H1 (cell line): ENCODE results near the gene PRADC1.

Source experiments
- CHD1 ChIP-seq: IDR thresholded peaks from 2 replicates; pipeline ENCODE4 v1.6.1; 2012; ENCODE audit warnings: low read depth, low read length, improper control_type of control experiment
- CTCF ChIP-seq, 3 experiments: IDR thresholded peaks; 1 replicate in 2 of 3; 2 replicates in 1 of 3; pipeline versions ENCODE4 v1.5.1 to v1.6.1; 2011; ENCODE audit warnings: low read length in 3 of 3, mild to moderate bottlenecking in 3 of 3, inconsistent platforms in 2 of 3, low read depth in 1 of 3, moderate library complexity in 1 of 3; ENCODE audit not compliant: insufficient read depth in 1 of 3; ENCODE audit errors: control extremely low read depth in 1 of 3
- JUN ChIP-seq: IDR thresholded peaks from 2 replicates; pipeline ENCODE4 v1.6.1; 2011; ENCODE audit warnings: low read depth, mild to moderate bottlenecking, improper control_type of control experiment, low read length
- TBP ChIP-seq: IDR thresholded peaks from 2 replicates; pipeline ENCODE4 v1.6.1; 2011; ENCODE audit warnings: low read depth, low read length, improper control_type of control experiment

DNA sequence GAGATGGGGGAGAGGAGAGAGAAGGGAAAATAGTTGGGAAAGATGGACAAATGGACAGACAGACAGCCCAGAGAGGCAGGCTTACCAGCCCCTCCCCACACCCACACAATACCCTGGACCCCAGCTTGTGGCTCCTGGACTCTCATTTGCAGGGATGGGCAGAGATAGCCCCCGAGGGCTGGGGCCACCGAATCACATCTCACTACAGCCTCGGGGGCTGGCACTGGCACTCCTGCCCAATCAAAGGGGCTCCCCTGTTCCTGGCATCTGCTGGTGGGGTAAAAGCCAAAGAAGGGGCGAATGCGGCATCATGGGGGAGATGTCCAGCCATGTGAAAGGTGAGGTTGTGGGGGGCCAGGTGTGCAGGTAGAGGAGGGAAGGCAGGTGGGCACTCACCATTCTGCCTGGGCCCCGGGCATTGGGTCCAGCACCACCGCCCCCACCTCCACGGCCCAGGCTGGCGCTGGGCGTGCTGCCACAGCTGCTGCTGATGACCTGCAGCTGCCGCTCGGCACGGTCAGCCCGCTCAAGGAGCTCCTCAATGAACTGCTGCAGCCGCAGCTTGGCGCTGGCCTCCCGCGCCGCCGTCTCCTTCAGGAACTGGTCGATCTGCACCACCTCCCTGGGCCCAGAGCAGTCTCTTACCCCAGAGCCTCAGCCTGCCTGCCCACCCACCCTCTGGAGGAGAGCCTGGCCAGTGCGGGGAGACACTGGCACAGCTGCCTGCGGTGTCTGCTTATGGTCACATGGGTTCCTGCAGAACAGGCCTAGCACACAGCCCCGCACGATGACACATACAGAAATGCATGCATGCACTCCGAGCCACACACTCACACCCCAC is 33.2 kb upstream of the PRADC1 start:
- TF ChIP-seq CHD1 (no peak), TBP (no peak), CTCF (IDR thresholded peaks at IDR 0.05; ENCODE audit: control extremely low read depth in 1 of 3, insufficient read depth in 1 of 3, low read depth in 1 of 3, low read length in 3 of 3) (no peak), JUN (no peak)
